Stimulated activated CD8-positive, alpha-beta memory T cell treated with anti-CD3 and anti-CD28 coated beads, Interleukin-15, amount 100 ng/mL, for 4 hours (primary cell): ENCODE measurements around the gene GON7.
"Not testable (repeated sequence)": the region's sequence is repeated elsewhere in the genome, so short reads cannot be mapped to it uniquely, and the experiment has no call there.

Source experiments
- DNase-seq, 2 donors: peaks; one replicate each; pipeline ENCODE4 v3.0.0-alpha.2; 2020; ENCODE audit warnings: low read depth in 2 of 2

Gene GON7

GRCh38 chr14:93206793-93207467, at the start of gene GON7, which contains the start of gene UBR7:
GON7 (minus strand) TSS chr14:93207065; CDS start chr14:93207037, 28 bp downstream.
UBR7 (plus strand) TSS chr14:93207256; CDS start chr14:93207292, 36 bp downstream.
- DNase-seq = peak; percentile 68 to 70

GRCh38 chr14:93249128-93249831, 42.4 kb upstream of the GON7 start:
- DNase-seq = no peak

- no peak for DNase-seq
Measured at GRCh38 chr14:93246534-93246933, 39.7 kb upstream of the GON7 start.

- no peak for DNase-seq
Measured at GRCh38 chr14:93245764-93246420, 39.0 kb upstream of the GON7 start.

- DNase-seq = no peak
Measured at GRCh38 chr14:93240678-93241000, 33.8 kb upstream of the GON7 start.

- DNase-seq = no peak
Measured at GRCh38 chr14:93239869-93240677, 33.2 kb upstream of the GON7 start.

GRCh38 chr14:93234798-93235197, 27.9 kb upstream of the GON7 start:
- no peak for DNase-seq

GRCh38 chr14:93233078-93233477, 26.2 kb upstream of the GON7 start:
- DNase-seq = not testable (repeated sequence)

- no peak for DNase-seq
Measured at GRCh38 chr14:93232159-93232558, 25.3 kb upstream of the GON7 start.

GRCh38 chr14:93231129-93231979, 24.5 kb upstream of the GON7 start:
- no peak for DNase-seq

GRCh38 chr14:93230539-93230938, 23.7 kb upstream of the GON7 start:
- DNase-seq = no peak

- DNase-seq = no peak
Measured at GRCh38 chr14:93228550-93228949, 21.7 kb upstream of the GON7 start.

- no peak for DNase-seq
Measured at GRCh38 chr14:93223565-93223964, 16.7 kb upstream of the GON7 start.

GRCh38 chr14:93220509-93220908, 13.6 kb upstream of the GON7 start:
- DNase-seq = no peak

- no peak for DNase-seq
Measured at GRCh38 chr14:93219103-93219726, 12.3 kb upstream of the GON7 start.

- no peak for DNase-seq
Measured at GRCh38 chr14:93214598-93214997, 7.7 kb upstream of the GON7 start.

GRCh38 chr14:93212432-93212831, 5.6 kb upstream of the GON7 start:
- no peak for DNase-seq

- no peak for DNase-seq
Measured at GRCh38 chr14:93207468-93208308, 823 bp upstream of the GON7 start.

GRCh38 chr14:93201155-93201704, 5.6 kb downstream of the GON7 start:
- DNase-seq = no peak
